ENCODE data around the gene MARVELD3.

DNA sequence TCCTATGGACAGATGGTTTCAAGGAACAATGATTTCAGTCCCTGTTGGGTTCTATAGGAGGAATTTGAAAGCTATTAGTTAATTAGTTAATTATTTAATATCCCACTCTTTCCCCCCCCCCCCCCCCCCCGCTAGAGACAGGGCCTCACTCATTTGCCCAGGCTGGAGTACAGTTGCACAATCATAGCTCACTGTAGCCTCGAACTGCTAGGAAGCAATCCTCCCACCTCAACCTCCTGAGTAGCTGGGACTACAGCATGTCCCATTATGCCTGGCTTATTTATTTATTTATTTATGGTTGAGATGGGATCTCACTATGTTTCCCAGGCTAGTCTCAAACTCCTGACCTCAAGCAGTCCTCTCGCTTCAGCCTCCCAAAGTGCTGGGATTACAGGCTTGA lies 34.1 kb upstream of the MARVELD3 start:
- TF ChIP-seq TAF1 (IDR thresholded peaks at IDR 0.05; ENCODE audit: borderline replicate concordance, low read depth, low read length): no peak
- no peak for TF ChIP-seq POLR2A (IDR thresholded peaks at IDR 0.05; ENCODE audit: low read depth, low read length)
- no peak for TF ChIP-seq POLR2AphosphoS5 (IDR thresholded peaks at IDR 0.05; ENCODE audit: low read depth, low read length)
